Bronchial epithelial cell (primary cell): Measurements from ENCODE around the gene PDHX. TPM values are rescaled to one million over a fixed set of nuclear protein-coding genes. Genes with fewer than 3 reads are reported as not detected.

ENCODE experiments used
- DNase-seq: peaks from one replicate; pipeline ENCODE4 v3.0.0-alpha.2; 2010; ENCODE audit warnings: low read depth
- FAIRE-seq: peaks from 2 replicates; lab custom pipeline; 2011; peaks lifted over from hg19 to GRCh38; lab: Jason Lieb, UNC
- H3K27me3 ChIP-seq: 2 replicates; pipeline ENCODE4 v1.5.1; 2011; ENCODE audit warnings: low read length; ENCODE audit not compliant: control insufficient read depth, insufficient read depth
- H3K36me3 ChIP-seq: 2 replicates; pipeline ENCODE4 v1.5.1; 2011; ENCODE audit warnings: low read length; ENCODE audit not compliant: control insufficient read depth, insufficient read depth
- H3K4me3 ChIP-seq: 2 replicates; pipeline ENCODE4 v1.5.1; 2011; ENCODE audit warnings: mild to moderate bottlenecking, low read depth, low read length, control low read depth
- total RNA-seq: library from RNA; depleted of rRNA; stranded (reverse); fragments of >200 nt; gene quantifications from 2 replicates; pipeline ENCODE4 v1.2.1, GENCODE V29; 2014
- TF ChIP-seq, protein P1 (sequence below): IDR thresholded peaks from 2 replicates; pipeline ENCODE4 v1.5.1; 2011; ENCODE audit warnings: mild to moderate bottlenecking, moderate library complexity, low read length, control low read depth, inconsistent platforms; ENCODE audit not compliant: insufficient read depth, severe bottlenecking

The PDHX gene
- total RNA-seq, 1 donor from 2014 or later = 26.6 TPM

- FAIRE-seq = no peak
- no peak overlapping the region for H3K4me3 ChIP-seq
- no peaks in the 10 kb centered on the region for H3K36me3 ChIP-seq
- TF ChIP-seq, protein P1, sequence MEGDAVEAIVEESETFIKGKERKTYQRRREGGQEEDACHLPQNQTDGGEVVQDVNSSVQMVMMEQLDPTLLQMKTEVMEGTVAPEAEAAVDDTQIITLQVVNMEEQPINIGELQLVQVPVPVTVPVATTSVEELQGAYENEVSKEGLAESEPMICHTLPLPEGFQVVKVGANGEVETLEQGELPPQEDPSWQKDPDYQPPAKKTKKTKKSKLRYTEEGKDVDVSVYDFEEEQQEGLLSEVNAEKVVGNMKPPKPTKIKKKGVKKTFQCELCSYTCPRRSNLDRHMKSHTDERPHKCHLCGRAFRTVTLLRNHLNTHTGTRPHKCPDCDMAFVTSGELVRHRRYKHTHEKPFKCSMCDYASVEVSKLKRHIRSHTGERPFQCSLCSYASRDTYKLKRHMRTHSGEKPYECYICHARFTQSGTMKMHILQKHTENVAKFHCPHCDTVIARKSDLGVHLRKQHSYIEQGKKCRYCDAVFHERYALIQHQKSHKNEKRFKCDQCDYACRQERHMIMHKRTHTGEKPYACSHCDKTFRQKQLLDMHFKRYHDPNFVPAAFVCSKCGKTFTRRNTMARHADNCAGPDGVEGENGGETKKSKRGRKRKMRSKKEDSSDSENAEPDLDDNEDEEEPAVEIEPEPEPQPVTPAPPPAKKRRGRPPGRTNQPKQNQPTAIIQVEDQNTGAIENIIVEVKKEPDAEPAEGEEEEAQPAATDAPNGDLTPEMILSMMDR = no peak
- no peak for DNase-seq
- no peaks in the 10 kb centered on the region for H3K27me3 ChIP-seq
Observed at GRCh38 chr11:34957206-34957605, 40.8 kb downstream of the PDHX start.

- DNase-seq (no peak), FAIRE-seq (no peak)
- H3K27me3 ChIP-seq = no peaks in the 10 kb centered on the region
- TF ChIP-seq, protein P1 = no peak
- H3K36me3 ChIP-seq = no peaks in the 10 kb centered on the region
- H3K4me3 ChIP-seq = no peak overlapping the region
Observed at GRCh38 chr11:34957606-34958005, 41.2 kb downstream of the PDHX start.

- DNase-seq (no peak), FAIRE-seq (no peak)
- Histone ChIP-seq H3K27me3 (no peaks in the 10 kb centered on the region), H3K4me3 (no peak overlapping the region), H3K36me3 (no peaks in the 10 kb centered on the region)
- TF ChIP-seq, protein P1 = no peak
Observed at GRCh38 chr11:34959770-34960169, 43.4 kb downstream of the PDHX start.

DNA sequence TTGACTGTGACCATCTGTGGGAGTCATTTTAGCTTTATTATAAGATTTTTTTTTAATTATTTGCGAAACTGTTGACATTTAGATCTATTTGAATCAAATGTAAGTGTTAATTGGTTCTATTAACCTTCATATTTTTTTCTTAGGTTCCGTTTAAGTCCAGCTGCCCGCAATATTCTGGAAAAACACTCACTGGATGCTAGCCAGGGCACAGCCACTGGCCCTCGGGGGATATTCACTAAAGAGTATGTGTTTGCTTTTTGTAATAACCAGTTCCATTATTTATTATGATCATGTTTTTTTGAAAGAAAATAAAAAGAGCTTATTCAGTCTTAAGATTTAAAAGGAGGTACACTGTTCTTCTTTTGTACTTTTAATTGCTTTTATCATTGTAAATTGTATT is 43.9 kb downstream of the PDHX start:
- no peaks in the 10 kb centered on the region for H3K36me3 ChIP-seq
- H3K4me3 ChIP-seq = no peak overlapping the region
- DNase-seq (no peak), FAIRE-seq (no peak)
- TF ChIP-seq, protein P1 = no peak
- no peaks in the 10 kb centered on the region for H3K27me3 ChIP-seq

GRCh38 chr11:34962034-34962433 is 45.6 kb downstream of the PDHX start:
- TF ChIP-seq, protein P1 = no peak
- no peak for DNase-seq
- H3K4me3 ChIP-seq = no peak overlapping the region
- FAIRE-seq = no peak
- H3K27me3 ChIP-seq = no peaks in the 10 kb centered on the region
- H3K36me3 ChIP-seq = peaks cover 1% of the 10 kb centered on the region

GRCh38 chr11:34963351-34963750 is 46.9 kb downstream of the PDHX start:
- H3K27me3 ChIP-seq = no peaks in the 10 kb centered on the region
- H3K36me3 ChIP-seq = peaks cover 1% of the 10 kb centered on the region
- H3K4me3 ChIP-seq = no peak overlapping the region
- TF ChIP-seq, protein P1 = no peak
- no peak for FAIRE-seq
- no peak for DNase-seq
